Mesothelial cell of epicardium (in vitro differentiated cells): ENCODE results near the gene PRPS1. TPM values are rescaled to one million over a fixed set of nuclear protein-coding genes. Genes with fewer than 3 reads are reported as not detected.
"Not testable (repeated sequence)": the region's sequence is repeated elsewhere in the genome, so short reads cannot be mapped to it uniquely, and the experiment has no call there.

Source experiments
- DNase-seq, 2 experiments: peaks; one replicate each; pipeline ENCODE4 v3.0.0; 2021; ENCODE audit warnings: low spot score in 2 of 2; ENCODE audit not compliant: unreplicated experiment in 2 of 2
- H3K27ac Mint-ChIP-seq: 2 replicates; pipeline ENCODE4 v1.8.0; 2021; ENCODE audit warnings: mixed read lengths
- H3K27me3 Mint-ChIP-seq: 2 replicates; pipeline ENCODE4 v1.8.0; 2021; ENCODE audit warnings: low read depth, mixed read lengths
- H3K36me3 Mint-ChIP-seq: 2 replicates; pipeline ENCODE4 v1.8.0; 2021; ENCODE audit warnings: mixed read lengths
- H3K4me1 Mint-ChIP-seq: 2 replicates; pipeline ENCODE4 v1.8.0; 2021; ENCODE audit warnings: mixed read lengths
- H3K4me3 Mint-ChIP-seq: 2 replicates; pipeline ENCODE4 v1.8.0; 2021; ENCODE audit warnings: mild to moderate bottlenecking, moderate library complexity, mixed read lengths
- H3K9me3 Mint-ChIP-seq: 2 replicates; pipeline ENCODE4 v1.8.0; 2021; ENCODE audit warnings: mixed read lengths
- total RNA-seq: library from RNA; stranded (reverse); gene quantifications from 3 replicates; pipeline ENCODE4 v1.2.1, GENCODE V29; 2021
- TF ChIP-seq, protein P1 (sequence below): fragments of 200-600 bp; sonication (generic); IDR thresholded peaks from one replicate; pipeline ENCODE4 v1.5.0; 2021; ENCODE audit warnings: antibody characterized with exemption; ENCODE audit not compliant: unreplicated experiment

The PRPS1 gene
- total RNA-seq, 1 donor from 2014 or later: 28.3 TPM

DNA sequence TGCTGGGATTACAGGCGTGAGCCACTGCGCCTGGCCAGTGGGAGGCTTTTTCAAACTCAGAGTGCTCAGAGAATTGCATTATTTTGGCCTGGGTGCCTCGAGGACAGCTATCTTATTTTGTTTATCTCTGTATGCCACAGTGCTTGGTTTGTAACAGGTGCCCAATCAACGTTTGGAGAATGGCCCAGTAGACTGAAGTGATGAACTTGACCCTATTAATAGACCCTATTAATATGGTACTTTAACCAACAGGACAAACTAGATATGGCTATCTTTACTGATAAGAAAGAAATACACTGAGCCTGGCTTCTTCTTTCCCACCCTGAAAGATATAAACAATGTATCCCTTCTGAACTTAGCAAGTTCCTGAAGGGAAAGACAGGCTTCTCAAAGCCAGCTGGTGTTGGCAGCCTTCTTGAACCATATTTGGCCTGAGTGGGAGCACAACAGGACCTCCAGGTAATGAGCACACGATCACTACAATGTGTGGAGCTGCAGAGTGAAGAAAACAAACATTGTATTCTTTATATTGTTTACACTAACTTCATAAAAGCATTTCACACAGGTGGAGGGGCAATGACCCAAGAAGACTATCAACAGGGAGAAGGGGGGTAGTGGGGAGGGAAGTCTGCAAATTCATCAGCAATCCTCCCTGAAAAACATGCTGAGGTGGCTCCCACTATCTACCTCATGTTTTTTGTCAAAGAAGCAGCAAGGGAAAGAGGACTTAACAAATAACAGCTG lies 41.7 kb downstream of the PRPS1 start:
- DNase-seq: no peak
- peaks cover 29% of the 10 kb centered on the region for H3K9me3 Mint-ChIP-seq
- no peaks in the 10 kb centered on the region for H3K27me3 Mint-ChIP-seq
- no peaks in the 10 kb centered on the region for H3K36me3 Mint-ChIP-seq
- peaks cover 9% of the 10 kb centered on the region for H3K4me1 Mint-ChIP-seq
- H3K27ac Mint-ChIP-seq: no peak overlapping the region
- TF ChIP-seq, protein P1, sequence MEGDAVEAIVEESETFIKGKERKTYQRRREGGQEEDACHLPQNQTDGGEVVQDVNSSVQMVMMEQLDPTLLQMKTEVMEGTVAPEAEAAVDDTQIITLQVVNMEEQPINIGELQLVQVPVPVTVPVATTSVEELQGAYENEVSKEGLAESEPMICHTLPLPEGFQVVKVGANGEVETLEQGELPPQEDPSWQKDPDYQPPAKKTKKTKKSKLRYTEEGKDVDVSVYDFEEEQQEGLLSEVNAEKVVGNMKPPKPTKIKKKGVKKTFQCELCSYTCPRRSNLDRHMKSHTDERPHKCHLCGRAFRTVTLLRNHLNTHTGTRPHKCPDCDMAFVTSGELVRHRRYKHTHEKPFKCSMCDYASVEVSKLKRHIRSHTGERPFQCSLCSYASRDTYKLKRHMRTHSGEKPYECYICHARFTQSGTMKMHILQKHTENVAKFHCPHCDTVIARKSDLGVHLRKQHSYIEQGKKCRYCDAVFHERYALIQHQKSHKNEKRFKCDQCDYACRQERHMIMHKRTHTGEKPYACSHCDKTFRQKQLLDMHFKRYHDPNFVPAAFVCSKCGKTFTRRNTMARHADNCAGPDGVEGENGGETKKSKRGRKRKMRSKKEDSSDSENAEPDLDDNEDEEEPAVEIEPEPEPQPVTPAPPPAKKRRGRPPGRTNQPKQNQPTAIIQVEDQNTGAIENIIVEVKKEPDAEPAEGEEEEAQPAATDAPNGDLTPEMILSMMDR: no peak
- H3K4me3 Mint-ChIP-seq: no peak overlapping the region

DNA sequence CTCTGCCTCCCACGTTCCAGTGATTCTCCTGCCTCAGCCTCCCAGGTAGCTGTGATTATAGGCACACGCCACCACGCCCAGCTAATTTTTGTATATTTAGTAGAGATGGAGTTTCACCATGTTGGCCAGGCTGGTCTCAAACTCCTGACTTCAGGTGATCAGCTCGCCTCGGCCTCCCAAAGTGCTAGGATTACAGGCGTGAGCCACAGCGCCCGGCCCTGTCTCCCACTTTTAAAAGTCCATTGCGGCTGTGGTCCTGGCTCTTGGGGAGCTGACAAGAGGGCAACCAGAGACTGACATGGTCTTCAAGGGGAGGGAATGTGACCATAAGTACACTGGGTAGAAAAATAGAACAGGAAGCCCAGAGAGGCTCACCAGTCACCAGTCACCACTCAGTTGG lies 42.9 kb downstream of the PRPS1 start:
- Mint-ChIP-seq H3K9me3 (peaks cover 27% of the 10 kb centered on the region), H3K4me1 (peaks cover 14% of the 10 kb centered on the region)
- H3K4me3 Mint-ChIP-seq, H3K27ac Mint-ChIP-seq, DNase-seq, H3K27me3 Mint-ChIP-seq, H3K36me3 Mint-ChIP-seq: not testable (repeated sequence)

DNA sequence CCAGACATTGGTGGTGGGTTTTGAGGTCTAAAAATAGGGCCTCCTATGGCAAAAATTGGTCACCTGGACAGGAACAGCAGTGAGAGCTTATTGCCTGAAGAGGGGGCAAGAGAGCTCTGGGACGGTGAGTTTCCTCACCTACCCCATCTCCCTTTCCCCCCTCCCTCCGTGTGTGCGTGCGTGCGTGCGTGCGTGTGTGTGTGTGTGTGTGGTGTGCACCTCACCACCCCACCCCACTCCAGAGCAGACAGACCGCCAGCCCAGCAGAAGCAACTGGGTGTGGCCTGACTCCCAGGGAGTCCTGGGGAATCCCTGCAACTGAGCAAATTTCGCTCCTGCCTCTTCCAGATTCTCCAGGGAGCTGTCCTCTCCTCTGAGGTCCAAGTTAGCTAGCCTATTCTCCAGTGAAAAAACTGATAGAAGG lies 44.7 kb downstream of the PRPS1 start:
- H3K4me1 Mint-ChIP-seq: peaks cover 22% of the 10 kb centered on the region
- no peaks in the 10 kb centered on the region for H3K36me3 Mint-ChIP-seq
- DNase-seq: no peak
- TF ChIP-seq, protein P1: peak; percentile 0
- no peaks in the 10 kb centered on the region for H3K27me3 Mint-ChIP-seq
- H3K27ac Mint-ChIP-seq: peak overlapping the region; percentile 18
- H3K4me3 Mint-ChIP-seq: peak overlapping the region; percentile 20
- peaks cover 15% of the 10 kb centered on the region for H3K9me3 Mint-ChIP-seq

- Mint-ChIP-seq H3K27me3 (no peaks in the 10 kb centered on the region), H3K36me3 (no peaks in the 10 kb centered on the region), H3K4me1 (peaks cover 22% of the 10 kb centered on the region), H3K27ac (no peak overlapping the region), H3K4me3 (no peak overlapping the region), H3K9me3 (peaks cover 15% of the 10 kb centered on the region)
- no peak for DNase-seq
- TF ChIP-seq, protein P1: no peak
Measured at GRCh38 chrX:107673431-107673830, 45.1 kb downstream of the PRPS1 start.

- Mint-ChIP-seq H3K4me1 (peaks cover 22% of the 10 kb centered on the region), H3K27me3 (no peaks in the 10 kb centered on the region), H3K36me3 (no peaks in the 10 kb centered on the region), H3K4me3 (no peak overlapping the region), H3K27ac (no peak overlapping the region), H3K9me3 (peaks cover 15% of the 10 kb centered on the region)
- DNase-seq: no peak
- TF ChIP-seq, protein P1: no peak
Measured at GRCh38 chrX:107673933-107674479, 45.7 kb downstream of the PRPS1 start.

DNA sequence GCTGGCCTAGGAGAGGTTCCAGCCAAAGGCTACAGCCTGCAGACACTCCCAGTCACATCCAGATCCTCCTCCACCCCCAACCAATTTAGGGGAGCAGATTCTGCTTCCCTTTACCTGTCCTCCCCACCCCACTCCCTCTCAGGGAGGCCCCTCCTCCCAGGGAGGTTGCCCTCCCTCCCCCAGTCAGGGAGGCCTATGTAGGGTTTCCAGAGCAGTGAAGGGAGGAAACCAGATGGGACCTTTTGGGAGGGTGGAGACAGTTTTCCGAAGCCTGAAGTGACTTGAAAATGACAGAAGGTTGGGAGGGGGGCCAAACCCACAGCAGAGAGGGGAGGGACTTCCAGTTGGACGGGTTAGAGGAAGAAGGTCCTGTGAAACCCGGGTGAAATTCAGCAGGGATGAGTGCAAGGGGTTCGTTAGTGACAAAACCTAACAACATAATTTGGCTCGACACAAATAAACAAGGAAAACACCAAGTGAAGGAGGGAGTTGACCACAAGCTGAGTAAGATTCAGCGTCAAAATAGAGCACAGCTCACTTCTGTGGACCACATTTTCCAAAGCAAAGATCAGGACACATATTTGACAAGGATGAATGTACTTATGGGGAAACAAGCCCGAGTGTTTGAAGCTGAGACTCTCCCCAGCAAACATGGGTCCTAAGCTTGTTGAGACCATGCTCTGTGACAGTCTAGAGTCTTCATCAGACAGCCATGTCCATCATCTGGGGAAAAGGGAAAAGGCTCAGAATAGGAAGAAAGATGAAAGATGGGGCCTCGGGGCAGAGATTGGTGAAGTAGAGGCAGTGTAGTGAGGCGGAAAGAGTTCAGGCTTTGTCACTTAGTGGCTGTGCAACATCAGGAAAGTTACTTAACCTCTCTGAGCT lies 46.4 kb downstream of the PRPS1 start:
- Mint-ChIP-seq H3K36me3 (no peaks in the 10 kb centered on the region), H3K9me3 (peaks cover 15% of the 10 kb centered on the region), H3K27ac (no peak overlapping the region), H3K27me3 (no peaks in the 10 kb centered on the region), H3K4me1 (peaks cover 22% of the 10 kb centered on the region), H3K4me3 (no peak overlapping the region)
- no peak for DNase-seq
- TF ChIP-seq, protein P1: no peak
